Fibroblast of the aortic adventitia (primary cell): ENCODE data around the gene DGLUCY. TPM values are rescaled to one million over a fixed set of nuclear protein-coding genes. Genes with fewer than 3 reads are reported as not detected.

ENCODE experiments used
- DNase-seq: peaks from one replicate; pipeline ENCODE4 v3.0.0-alpha.2; 2010; ENCODE audit warnings: low read depth
- H3K4me3 ChIP-seq: 2 replicates; pipeline ENCODE4 v1.5.1; 2011; ENCODE audit warnings: low read depth, mild to moderate bottlenecking, control low read depth, low read length, moderate library complexity
- CTCF ChIP-seq: IDR thresholded peaks from 2 replicates; pipeline ENCODE4 v1.5.1; 2011; ENCODE audit warnings: mild to moderate bottlenecking, low read length, control low read depth, inconsistent platforms; ENCODE audit not compliant: insufficient read depth
- small RNA-seq: library from RNA; depleted of rRNA; stranded (forward); fragments of <200 nt; gene quantifications from one replicate; pipeline ENCODE3, GENCODE V24; 2012
- total RNA-seq: library from RNA; depleted of rRNA; stranded (reverse); fragments of >200 nt; gene quantifications from 2 replicates; pipeline ENCODE4 v1.2.3, GENCODE V29; 2012; ENCODE audit warnings: low replicate concordance

DGLUCY gene
- total RNA-seq, 1 donor: 42.6 TPM

- H3K4me3 ChIP-seq: no peak overlapping the region
- no peak for DNase-seq
- TF ChIP-seq CTCF: no peak
Observed at GRCh38 chr14:91273885-91274273, 160.0 kb downstream of the DGLUCY start.

- H3K4me3 ChIP-seq: no peak overlapping the region
- no peak for DNase-seq
- TF ChIP-seq CTCF: no peak
Observed at GRCh38 chr14:91274796-91275195, 160.9 kb downstream of the DGLUCY start.

Small RNA genes within 50 kb of the gene (small RNA-seq; reads per million reads assigned to genes)
- gene RNU7-30P (not detected), gene SNORA11B (135 reads per million, percentile 98 among the genes with 10 or more reads in this experiment)

Other genes starting within 250 kb of the DGLUCY start
- gene RPS6KA5, start 53.4 kb upstream of the DGLUCY start, total RNA-seq: 5.0 and 8.0 TPM in 2 replicates
- gene GPR68, start 130.6 kb downstream of the DGLUCY start, total RNA-seq: 1.3 and 17.1 TPM in 2 replicates